ENCODE data around the gene SLC8A1. TPM values are rescaled to one million over a fixed set of nuclear protein-coding genes. Genes with fewer than 3 reads are reported as not detected.
A peak's percentile ranks its signal among the peaks of the same experiment; 100 is the strongest.

Gene SLC8A1
- total and polyA plus RNA-seq, 8 donors, result 0.31 to 105 (median 14.0) TPM

- 68 to 78% (median 77%) methylated on average over 2 of the region's 2 CpGs for WGBS, 5 donors
- H3K4me1 ChIP-seq, result peaks cover 0 to 14% (median 0%) of the 10 kb centered on the region in 4 donors
- no peak overlapping the region for H3K27ac ChIP-seq
- H3K27me3 ChIP-seq, result no peaks in the 10 kb centered on the region
- intact Hi-C loops (cut with DNase I; ENCODE audit: low total_unique reads), result no loop called here
- H3K9me3 ChIP-seq, result no peaks in the 10 kb centered on the region
- TF ChIP-seq POLR2AphosphoS5 (IDR thresholded peaks at IDR 0.05) (no peak), CTCF (IDR thresholded peaks at IDR 0.05) (no peak), POLR2A (IDR thresholded peaks at IDR 0.05) (no peak), EP300 (IDR thresholded peaks at IDR 0.05) (no peak)
- H3K36me3 ChIP-seq, result no peaks in the 10 kb centered on the region
- no peak overlapping the region for H3K4me3 ChIP-seq
- DNase-seq, result no peak
These were observed 354.1 kb downstream of the SLC8A1 start for GRCh38 chr2:40097691-40098385.

GRCh38 chr2:40096360-40096759, 355.5 kb downstream of the SLC8A1 start:
- no peaks in the 10 kb centered on the region for H3K36me3 ChIP-seq
- TF ChIP-seq CTCF (IDR thresholded peaks at IDR 0.05) (no peak), POLR2AphosphoS5 (IDR thresholded peaks at IDR 0.05) (no peak)
- H3K9me3 ChIP-seq, result no peaks in the 10 kb centered on the region
- no peak overlapping the region for H3K4me3 ChIP-seq
- no peaks in the 10 kb centered on the region for H3K27me3 ChIP-seq
- H3K4me1 ChIP-seq, result peaks cover 0 to 10% (median 0%) of the 10 kb centered on the region in 4 donors
- no peak overlapping the region for H3K27ac ChIP-seq
- intact Hi-C loops (cut with DNase I; ENCODE audit: low total_unique reads), result no loop called here
- DNase-seq, result peak in 1 of 2 donors; percentile 33

- WGBS, 5 donors, result 44 to 63% (median 45%) methylated on average over 3 of the region's 3 CpGs
These were observed 356.9 kb downstream of the SLC8A1 start for GRCh38 chr2:40095000-40095399.

GRCh38 chr2:40094451-40094850, 357.4 kb downstream of the SLC8A1 start:
- no peaks in the 10 kb centered on the region for H3K9me3 ChIP-seq
- 72 to 89% (median 83%) methylated on average over 1 of the region's 1 CpG for WGBS, 5 donors
- TF ChIP-seq EP300 (IDR thresholded peaks at IDR 0.05), result no peak
- no peak for TF ChIP-seq POLR2AphosphoS5 (IDR thresholded peaks at IDR 0.05)
- no peak for TF ChIP-seq POLR2A (IDR thresholded peaks at IDR 0.05)
- TF ChIP-seq CTCF (IDR thresholded peaks at IDR 0.05), result no peak
- H3K4me3 ChIP-seq, result no peak overlapping the region
- no peak for DNase-seq
- no peaks in the 10 kb centered on the region for H3K27me3 ChIP-seq
- intact Hi-C loops (cut with DNase I; ENCODE audit: low total_unique reads), result no loop called here
- H3K4me1 ChIP-seq, result peaks cover 0 to 10% (median 0%) of the 10 kb centered on the region in 4 donors
- no peaks in the 10 kb centered on the region for H3K36me3 ChIP-seq
- H3K27ac ChIP-seq, result no peak overlapping the region

More at GRCh38 chr2:40095000-40095399, 356.9 kb downstream of the SLC8A1 start:
- H3K9me3 ChIP-seq, result no peaks in the 10 kb centered on the region
- H3K4me3 ChIP-seq, result no peak overlapping the region
- H3K27me3 ChIP-seq, result no peaks in the 10 kb centered on the region
- TF ChIP-seq EP300 (IDR thresholded peaks at IDR 0.05) (no peak), POLR2AphosphoS5 (IDR thresholded peaks at IDR 0.05) (no peak), CTCF (IDR thresholded peaks at IDR 0.05) (no peak), POLR2A (IDR thresholded peaks at IDR 0.05) (no peak)
- no peak overlapping the region for H3K27ac ChIP-seq
- H3K36me3 ChIP-seq, result no peaks in the 10 kb centered on the region
- peak in 1 of 2 donors; percentile 51 for DNase-seq
- peaks cover 0 to 10% (median 0%) of the 10 kb centered on the region in 4 donors for H3K4me1 ChIP-seq
- intact Hi-C loops (cut with DNase I; ENCODE audit: low total_unique reads), result no loop called here
